CD4-positive, alpha-beta T cell treated with Interleukin-21 for 1 hour (primary cell): ENCODE results near the gene THSD7B.

Source experiments
- DNase-seq: peaks from one replicate; pipeline ENCODE4 v3.0.0-alpha.2; 2020

The THSD7B gene

GRCh38 chr2:137165968-137166367 lies 400.6 kb downstream of the THSD7B start:
- no peak for DNase-seq

- no peak for DNase-seq
Measured at GRCh38 chr2:137167651-137168050, 402.3 kb downstream of the THSD7B start.

DNA sequence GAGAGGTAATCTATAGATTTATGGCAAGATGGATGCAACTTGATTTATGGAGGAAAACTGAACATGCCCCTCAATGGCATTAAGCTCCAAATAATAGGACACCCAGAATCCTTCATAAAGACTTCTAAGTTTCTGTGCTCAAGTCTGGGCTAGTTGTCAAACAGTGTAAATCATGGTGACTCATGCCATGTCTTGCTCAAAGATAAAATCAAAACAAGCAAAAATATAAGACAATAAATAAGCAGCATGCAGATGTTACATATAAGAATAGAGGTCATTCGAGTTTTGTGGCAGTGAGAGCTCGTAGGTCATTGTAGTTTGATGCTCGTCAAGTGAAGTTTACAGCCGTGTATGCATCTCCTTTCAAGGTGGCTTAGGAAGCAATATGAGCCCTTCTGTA lies 403.2 kb downstream of the THSD7B start:
- DNase-seq, result no peak

- no peak for DNase-seq
Measured at GRCh38 chr2:137172162-137172561, 406.8 kb downstream of the THSD7B start.

DNA sequence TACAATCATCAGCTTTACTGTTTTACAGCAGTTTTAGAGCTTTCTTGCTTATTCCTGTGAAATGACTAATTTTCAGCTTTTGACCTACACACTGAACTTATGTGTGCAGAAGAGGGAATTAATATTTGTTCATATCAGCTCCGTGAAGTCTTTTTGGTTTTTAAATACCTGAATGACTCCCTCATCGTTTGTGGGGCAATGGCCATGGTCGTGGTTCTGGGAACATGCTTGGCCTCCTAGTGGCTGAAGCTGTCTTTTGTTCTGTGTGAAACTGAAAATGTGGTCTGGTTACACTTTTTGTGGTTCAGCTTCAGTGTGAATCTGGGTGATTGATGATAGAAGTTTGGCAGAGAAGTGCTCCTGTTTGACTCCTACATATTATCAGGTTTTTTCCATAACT lies 408.1 kb downstream of the THSD7B start:
- no peak for DNase-seq

DNA sequence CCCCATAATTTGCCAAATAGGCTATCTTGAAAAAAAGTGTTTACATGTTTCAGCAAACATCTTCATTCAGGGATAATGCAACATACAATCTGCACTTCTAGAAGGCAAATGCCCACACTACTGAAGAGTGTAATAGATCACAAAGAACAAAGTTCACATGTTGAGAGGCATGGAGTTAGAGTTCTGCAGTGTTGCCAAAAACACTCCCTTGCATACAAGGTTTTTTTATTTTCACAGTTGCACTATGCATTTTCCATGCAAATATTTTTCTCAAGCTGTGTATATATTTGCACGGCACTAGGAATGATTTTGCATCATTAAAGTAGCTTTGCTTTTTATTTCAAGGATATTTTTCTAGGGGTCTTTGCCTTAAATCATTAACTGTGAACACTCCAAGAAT lies 409.9 kb downstream of the THSD7B start:
- no peak for DNase-seq

GRCh38 chr2:137178951-137179377 lies 413.6 kb downstream of the THSD7B start:
- no peak for DNase-seq

- no peak for DNase-seq
Measured at GRCh38 chr2:137179542-137179941, 414.2 kb downstream of the THSD7B start.

DNA sequence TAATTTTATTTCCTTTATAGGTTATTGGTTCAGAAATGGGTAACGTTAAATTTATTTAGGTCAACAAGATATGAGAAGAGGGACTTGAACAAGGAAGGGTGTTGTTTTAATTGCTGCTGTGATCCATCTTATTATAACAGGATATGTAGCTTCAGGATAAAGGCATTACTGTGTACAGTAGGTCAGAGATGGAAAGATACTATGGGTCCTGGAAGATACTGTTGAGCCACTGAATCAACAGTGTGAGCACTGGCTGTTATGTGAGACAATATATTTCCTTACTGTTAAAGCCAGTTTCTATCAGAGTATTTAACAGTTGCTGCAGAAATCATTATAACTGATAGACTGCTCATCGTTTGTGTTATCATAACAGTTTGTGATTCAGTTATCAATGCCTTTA lies 414.7 kb downstream of the THSD7B start:
- no peak for DNase-seq

DNA sequence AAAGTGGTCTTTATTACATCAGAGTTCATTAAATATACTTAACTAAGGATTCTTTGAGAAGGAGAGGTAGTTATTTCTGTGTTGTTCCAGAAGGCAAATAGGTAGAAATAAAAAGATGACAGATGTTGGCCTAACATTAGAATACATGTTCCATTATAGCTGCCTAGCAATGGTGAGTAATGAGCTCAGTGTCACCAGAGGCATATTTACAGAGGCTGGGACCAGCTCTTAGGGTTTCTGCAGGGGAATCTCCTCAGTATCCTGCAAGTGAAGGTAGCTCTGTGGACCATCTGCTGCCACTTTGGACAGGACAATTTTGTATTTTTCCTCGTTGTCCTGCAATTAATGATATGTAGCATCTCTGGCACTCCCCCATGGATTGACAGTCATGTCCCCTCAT lies 416.0 kb downstream of the THSD7B start:
- DNase-seq, result no peak

- no peak for DNase-seq
Measured at GRCh38 chr2:137182071-137182470, 416.7 kb downstream of the THSD7B start.

- no peak for DNase-seq
Measured at GRCh38 chr2:137183206-137183898, 418.0 kb downstream of the THSD7B start.

DNA sequence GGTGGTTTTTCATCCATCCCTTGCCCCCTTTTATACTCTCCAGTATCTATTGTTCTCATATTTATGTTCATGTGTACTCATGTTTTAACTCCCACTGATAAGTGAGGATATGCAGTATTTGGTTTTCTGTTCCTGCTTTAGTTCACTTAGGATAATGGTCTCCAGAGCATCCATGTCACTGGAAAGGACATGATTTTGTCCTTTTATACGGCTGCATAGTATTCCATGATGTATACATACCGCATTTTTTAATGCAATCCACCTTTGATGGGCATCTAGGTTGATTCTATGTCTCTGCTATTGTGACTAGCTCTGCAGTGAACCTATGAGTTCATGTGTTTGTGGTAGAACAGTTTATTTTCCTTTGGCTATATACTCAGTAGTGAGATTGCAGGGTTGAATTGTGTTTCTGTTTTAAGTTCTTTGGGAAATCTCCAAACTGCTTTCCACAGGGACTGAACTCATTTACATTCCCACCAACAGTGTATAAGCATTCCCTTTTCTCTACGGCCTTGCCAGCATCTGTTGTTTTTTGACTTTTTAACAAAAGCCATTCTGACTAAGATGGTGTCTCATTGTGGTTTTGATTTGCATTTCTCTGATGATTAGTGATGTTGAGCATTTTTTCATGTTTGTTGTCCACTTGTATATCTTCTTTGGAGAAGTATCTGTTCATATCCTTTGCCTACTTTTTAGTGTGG lies 420.2 kb downstream of the THSD7B start:
- no peak for DNase-seq

GRCh38 chr2:137187216-137187615 lies 421.9 kb downstream of the THSD7B start:
- DNase-seq, result no peak

- no peak for DNase-seq
Measured at GRCh38 chr2:137190411-137191195, 425.3 kb downstream of the THSD7B start.

DNA sequence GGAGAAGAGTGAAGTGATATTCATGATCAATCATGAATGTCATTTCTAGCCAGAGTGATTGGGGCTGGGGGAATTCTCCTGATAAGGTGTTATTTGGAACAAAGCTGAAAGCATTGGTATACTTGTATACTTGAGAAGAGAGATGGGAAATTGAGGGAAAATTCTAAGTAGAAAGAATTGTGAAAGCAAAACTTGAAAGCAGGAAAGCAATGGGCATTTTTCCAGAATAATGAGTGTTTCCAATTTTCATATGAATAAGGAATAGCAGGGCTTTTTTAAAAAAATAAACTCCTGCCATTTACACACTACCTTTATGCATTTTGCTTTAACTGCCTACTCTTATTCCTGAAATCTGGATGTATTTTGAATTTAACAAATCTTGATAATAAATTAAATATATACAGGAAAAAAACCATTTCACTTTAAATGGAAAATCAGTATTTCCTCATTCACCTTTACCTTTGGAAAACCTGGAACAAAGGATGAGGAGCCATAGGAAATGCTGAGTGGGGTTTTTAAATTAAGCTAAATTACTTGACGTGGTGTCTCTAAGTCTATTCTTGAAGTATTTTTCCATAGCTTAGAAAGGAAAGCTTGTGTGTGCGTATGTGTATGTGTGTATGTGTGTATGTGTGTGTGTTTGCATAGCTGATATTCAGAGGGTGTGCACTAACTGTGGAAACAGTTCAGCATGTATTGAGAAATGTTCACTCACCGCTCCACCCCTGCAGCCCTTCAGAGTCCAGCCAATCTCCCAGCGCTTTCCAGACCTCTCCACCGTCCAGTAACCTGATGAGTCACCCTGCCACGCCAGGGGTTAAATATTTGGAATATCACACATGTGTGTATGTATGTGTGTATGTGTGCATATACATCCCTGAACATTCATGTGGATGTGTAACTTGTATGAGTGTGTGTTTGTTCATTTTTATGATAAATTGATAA lies 427.3 kb downstream of the THSD7B start:
- DNase-seq, result no peak

- no peak for DNase-seq
Measured at GRCh38 chr2:137193401-137193800, 428.1 kb downstream of the THSD7B start.

DNA sequence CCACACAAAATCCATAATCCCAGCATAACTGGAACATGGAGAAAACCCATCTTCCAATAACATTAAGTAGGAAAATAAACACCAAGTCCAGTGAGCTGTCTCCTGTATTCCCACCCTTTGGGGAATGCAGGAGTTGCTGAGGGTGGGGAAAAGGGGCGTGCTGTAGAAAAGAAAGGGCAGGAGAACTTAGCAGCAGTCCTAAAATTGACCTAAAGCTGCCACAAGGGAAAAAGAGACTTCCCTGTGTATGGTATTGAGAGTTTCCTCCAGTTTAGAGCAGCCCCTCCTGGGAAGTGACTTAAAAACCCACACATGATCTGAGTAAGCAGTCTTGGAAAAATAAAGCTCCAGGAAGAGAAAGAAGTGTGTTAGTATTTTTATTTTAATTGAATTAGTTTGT lies 428.8 kb downstream of the THSD7B start:
- DNase-seq, result no peak

GRCh38 chr2:137199751-137200150 lies 434.4 kb downstream of the THSD7B start:
- DNase-seq, result no peak

- no peak for DNase-seq
Measured at GRCh38 chr2:137202318-137202717, 437.0 kb downstream of the THSD7B start.

- no peak for DNase-seq
Measured at GRCh38 chr2:137205324-137205723, 440.0 kb downstream of the THSD7B start.

DNA sequence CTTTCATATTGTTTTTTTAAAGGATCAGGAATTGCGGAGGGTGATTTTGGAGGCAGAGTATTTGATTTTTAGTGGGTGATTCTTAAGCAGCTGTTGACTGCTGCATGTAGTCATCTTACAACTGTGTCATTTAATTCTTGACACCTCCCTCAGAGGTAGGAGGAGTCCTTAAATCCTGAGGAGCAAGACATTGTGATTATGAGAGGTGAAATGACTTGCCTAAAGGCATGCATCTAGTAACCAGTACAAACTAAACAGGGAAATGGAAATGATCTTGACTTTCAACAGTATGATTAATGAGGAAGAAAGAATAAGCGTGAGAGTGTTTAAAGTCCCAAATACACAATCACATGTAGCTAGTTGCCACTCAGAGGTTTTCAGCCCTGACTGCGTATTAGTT lies 440.7 kb downstream of the THSD7B start:
- DNase-seq, result no peak

DNA sequence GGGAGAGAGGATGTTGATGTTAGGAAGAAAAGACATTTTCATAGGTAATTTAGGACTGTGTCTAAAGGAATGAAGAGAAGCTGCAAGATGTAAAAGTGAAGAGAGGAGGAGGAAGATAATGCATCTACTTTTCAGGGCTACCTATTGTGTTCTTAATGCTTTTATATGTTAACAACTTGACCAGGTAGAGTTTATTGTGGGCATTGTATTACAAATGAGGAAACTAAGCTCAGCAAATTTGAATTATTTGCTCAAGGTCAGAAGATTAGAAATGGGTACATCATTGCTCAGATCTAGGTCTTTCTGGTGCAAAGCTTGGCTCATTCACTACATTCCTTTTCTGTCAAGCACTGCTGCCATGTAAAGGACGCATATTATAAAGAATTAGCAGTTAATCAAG lies 441.7 kb downstream of the THSD7B start:
- DNase-seq, result no peak
